ENCODE data around the gene CPLX3.
A peak's percentile ranks its signal among the peaks of the same experiment; 100 is the strongest.

The CPLX3 gene

DNA sequence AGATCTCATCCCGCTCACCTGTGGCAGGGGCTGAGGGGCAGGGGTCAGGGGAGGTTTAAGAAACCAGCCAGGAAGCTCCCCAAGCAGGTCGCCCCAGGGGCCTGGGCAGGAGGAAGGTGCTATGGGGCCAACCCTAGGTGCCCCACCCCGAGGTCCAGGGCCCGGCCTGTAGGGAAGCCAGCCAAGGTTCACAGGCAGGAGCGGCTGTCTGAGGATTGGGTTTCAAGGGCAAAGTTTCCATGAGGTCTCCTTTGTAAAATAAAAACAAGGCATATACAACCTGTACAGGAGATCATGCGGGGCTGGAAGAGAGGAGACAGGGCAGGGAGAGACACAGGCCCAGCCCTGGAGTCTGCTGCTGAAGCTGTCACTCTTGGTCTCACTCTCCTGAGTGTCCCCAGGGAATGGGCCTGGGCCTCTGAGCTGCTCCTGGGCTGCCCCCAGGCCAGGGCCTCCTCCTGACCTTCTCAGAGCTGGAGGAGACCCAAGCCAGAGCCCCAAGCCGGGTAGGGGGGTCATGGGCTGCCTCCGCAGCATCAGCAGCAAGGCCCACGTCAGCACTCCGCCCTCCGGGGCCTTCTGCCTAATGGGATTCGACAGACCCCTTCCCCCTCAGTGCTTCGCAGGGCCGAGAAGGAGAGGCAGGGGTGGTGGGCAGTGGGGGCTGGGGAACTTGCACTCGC, 5.5 kb downstream of the CPLX3 start:
- DNase-seq = no peak

DNA sequence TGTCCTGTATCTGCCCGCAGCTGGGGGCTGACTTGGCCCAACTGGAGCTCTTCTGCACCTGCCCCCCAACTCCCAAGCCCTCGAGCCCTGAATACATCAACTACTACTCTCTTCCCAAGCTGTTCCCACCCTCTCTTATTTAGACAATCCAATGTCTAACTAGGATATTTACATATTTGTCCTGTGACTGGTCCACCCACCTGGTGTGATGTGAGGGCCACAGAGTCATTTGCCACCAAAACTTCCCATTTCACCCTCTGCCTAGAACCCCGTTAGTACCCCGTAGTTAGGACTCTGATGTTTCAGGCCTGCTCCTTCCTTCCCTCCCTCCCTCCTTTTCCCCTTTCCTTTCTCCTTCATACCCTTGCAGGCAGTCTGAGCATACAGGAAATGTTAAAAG, 6.4 kb downstream of the CPLX3 start:
- DNase-seq = peak in 1 of 2 donors; percentile 32

- peak in 1 of 2 donors; percentile 43 for DNase-seq
Measured at GRCh38 chr15:74833376-74834107, 7.1 kb downstream of the CPLX3 start.

DNA sequence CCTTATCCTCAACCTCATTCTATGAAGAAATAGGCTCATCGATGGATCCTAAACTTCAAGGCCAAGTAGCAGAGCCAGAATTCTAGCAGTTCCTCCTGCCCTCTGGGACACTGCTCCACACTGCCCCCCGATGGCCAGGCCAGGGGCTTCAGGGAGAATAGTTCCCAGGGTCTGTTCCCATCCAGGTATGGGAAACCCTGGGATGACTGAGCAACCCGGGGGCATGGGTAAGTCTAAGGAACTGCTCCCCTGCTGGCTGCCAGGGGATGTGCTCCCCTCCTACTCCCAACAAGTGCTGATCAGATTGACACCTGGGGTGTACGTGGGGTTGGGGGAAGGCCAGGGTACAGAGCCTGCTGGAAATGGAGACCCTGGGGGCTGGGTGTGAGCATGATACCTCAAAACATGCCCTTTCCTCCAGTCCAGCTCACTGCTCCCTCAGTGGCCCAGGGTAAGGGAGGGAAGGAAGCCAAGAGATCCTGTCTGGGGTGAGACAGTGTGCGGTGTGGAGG, 8.9 kb downstream of the CPLX3 start:
- DNase-seq = peak; percentile 34 to 73

DNA sequence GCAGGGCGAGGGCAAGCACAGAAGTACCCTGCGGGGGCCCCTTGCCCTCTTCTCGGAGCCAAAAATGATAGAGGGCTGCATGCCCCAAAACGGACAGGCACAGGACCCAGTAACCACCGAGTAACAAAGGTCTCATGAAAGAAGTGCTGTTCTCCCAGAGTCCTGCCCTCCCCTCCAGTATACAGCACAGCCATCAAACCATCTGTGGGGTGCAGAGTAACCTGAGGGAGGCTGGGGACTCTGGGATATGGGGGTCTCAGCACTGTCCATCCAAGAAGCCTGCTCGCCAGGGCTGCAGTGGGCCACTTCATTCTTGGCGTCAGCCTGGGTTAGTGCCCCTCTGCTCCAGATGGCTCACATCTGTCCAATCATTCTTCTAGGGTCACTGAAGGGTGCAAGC, 10.4 kb downstream of the CPLX3 start:
- no peak for DNase-seq

GRCh38 chr15:74837482-74838136, 11.2 kb downstream of the CPLX3 start:
- no peak for DNase-seq

DNA sequence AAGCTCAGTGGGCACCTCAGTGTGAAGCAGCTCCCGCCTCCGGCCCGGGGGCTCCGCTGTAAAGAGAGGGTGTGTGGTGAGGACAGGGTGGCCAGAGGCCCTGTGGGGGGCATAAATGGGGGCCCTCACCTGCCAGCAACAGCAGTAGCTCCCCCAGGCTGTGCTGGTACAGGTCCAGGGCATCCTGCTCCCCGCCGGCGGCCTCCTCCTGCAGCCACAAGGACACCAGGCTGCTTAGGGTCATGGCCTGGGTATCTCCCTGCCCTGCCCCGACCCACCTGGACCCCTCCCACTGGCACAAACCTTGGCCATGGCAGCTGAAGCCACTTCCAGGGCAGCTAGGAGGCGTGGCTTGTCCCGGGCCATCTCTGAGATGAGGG, 11.7 kb downstream of the CPLX3 start:
- DNase-seq = no peak

DNA sequence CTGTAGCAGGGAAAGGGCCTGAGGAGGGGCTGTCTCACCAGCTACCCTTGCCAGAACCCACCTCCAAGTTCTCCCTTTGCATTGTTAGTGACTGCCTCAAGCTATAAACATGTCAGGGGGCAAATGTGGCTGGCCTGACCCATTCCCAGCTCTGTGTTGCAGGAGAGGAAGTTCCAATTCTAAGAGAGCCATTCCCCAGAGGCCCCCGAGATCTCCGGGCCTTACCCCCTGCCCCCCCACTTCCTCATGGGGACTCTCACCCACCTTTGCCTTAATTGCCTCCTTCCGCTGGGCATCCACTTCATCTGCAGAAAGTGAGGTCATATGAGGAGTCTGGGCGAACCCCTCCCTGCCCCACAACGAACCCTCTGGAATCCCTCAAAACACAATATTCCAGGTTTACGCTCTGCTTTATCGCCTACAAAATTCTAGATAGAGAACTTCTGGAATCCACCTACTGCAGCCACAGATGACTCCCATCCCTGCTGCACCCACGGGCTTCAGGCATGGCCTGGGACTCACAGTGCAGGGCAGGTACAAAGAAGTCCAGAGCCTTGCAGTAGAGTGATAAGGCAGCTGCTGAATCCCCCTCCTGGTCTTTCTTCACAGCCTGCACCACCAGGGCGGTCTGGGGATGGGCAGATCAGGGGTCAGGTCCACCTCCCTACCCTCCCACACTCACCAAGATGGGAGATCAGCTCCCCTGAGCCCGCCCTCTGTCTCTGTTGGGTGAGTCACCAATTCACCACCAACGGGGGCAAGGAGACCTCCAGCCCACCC, 12.5 kb downstream of the CPLX3 start:
- DNase-seq = no peak

DNA sequence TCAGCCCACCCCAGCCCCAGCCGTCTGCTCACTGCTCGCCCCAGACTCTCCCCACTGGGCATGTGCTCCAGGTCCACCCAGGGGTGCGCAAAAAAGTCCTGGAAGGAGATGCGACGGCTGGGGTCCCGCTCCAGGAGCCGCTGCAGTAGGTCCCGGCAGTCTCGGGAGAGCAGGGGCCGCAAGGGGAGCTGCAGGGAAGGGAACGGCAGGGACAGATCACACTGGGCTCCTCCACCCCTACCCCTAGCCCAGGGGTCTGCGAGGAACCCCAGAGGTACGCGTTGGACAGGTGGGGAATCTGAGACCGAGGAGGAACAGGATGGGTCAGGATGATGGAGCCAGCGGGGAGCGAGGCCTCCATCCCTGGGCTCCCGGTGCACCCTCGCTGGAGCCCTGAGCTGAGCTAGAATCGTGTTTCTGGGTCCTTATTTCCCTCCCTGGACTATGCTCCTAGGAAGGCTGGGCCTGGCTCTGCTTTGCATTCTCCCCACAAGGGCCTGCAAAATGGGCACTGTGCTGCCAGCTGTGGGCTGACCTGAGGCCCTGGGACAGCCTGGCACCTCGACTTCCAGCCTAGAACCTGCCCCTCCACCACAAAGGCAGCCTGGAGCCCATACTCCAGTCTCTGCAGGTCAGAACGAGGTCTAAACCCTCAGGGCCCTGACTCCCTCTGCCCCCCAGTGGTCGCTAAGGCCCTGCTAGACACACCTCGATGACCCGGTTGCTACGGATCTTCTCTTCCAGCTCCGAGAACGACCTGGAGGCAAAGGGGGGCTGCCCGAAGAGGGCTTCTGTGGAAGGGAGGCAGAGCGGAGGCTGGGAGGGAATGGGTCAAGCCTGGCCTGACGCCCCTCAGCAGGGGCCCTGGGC, 13.3 kb downstream of the CPLX3 start:
- no peak for DNase-seq

GRCh38 chr15:74840851-74841775, 14.7 kb downstream of the CPLX3 start:
- DNase-seq = no peak

- no peak for DNase-seq
Measured at GRCh38 chr15:74841891-74842373, 15.5 kb downstream of the CPLX3 start.

DNA sequence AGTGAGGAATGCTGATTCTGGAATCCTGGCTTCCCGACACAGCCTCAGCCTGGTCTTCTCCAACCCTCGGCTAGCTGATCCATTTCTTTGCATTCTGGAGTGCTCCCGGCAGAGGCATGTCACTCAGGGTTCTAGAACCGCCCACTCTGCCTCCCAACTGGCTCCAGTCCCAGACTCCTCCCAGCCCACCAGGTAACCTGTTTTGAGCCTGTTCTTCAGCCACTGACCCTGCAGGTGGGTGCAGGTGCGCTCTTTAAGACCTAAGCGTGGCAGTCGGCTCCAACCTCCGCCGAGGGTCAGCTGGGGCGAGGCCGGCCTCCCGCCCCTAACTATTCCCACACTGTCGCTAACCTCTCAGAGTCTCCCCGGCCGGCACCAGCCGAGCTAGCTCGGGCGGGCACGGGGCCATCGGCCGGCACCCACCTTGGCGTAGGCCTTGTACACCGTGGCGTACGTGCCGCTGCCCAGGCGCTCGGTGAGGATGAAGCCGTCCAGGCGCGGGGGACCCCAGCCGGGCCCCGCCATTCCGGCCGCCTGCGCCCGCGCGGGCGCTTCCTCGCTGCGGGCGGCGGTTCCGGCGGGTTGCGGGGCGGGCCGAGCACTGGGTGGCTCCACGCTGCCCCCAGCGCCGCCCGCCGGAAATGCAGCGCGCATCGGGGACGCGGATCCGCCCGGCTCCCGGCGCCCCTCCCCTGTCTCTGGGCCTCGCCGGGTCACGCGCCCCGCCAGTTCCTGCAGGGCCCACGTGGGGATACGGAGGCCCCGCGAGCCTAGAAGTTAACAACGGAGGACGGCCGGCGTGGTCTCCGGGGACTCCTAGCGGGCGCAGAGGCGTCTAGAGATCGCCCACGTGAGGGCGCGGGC, 16.4 kb downstream of the CPLX3 start, which contains the start of gene ULK3:
TSS of gene ULK3 (minus strand) at position 576 of the 864 bp plus-strand sequence. CDS start at position 525, 51 bp downstream.
- peak; percentile 81 to 94 for DNase-seq

- no peak for DNase-seq
Measured at GRCh38 chr15:74843445-74843828, 17.0 kb downstream of the CPLX3 start.

GRCh38 chr15:74843891-74844299, 17.5 kb downstream of the CPLX3 start:
- DNase-seq = no peak

DNA sequence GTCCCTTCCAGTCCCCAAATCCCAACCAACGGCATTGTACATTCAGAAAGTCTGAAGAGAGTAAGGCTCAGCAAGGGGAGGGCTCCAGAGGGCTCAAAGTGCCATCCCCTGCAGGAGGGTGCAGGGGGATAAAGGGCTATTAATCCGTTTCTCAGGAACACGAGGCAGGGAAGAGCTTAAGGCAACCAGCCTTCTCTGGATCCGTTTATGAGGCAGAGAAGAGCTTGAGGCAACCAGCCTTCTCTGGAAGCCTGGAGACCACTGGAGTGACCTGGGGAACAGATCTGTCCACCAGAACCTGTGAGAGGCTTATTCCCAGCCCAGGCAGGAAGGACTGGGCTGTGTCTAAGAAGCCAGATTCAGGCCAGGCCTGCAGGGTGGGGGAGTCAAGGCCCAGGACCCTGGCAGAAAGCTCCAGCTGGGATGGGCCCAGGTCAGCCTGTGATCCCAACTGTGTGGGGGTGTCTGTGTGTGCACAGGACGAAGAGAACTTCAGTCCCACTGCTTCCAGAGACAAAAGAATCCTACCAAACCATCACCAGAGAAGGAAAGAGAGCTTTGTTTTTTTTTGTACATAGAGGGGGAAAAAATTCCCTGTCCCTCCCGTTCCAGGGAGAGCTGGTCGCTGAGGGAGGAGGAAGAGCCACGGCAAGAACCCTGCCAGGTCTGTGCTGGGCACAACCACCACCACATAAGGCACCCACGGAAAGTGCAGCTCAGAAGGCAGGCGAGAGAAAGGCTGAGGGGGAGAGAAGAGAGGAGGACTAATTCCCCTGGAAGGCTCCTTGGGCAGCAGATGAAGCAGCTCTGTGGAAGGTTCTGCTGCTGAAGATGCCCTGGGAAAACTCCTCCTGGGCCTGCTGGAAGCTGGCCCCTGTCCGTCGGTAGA, 18.1 kb downstream of the CPLX3 start:
- DNase-seq = no peak

DNA sequence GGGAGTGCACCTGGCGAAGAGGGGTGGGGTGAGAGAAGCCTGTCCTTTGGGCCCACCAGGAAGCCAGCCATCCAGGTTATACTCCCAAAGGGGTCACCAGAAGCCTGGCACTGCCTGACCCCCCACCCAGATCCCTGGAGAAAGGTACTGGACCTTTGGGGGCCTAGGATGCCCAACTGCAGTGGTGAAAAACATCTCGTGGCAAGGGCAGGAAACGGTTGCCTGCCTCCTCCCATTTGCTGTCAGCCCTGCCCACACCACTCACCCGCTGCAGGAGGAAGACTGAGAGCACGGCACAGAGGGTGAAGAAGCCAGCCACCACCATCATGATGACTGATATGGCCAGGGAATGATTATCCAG, 18.8 kb downstream of the CPLX3 start:
- DNase-seq = no peak

GRCh38 chr15:74845581-74845980, 19.2 kb downstream of the CPLX3 start:
- DNase-seq = no peak

DNA sequence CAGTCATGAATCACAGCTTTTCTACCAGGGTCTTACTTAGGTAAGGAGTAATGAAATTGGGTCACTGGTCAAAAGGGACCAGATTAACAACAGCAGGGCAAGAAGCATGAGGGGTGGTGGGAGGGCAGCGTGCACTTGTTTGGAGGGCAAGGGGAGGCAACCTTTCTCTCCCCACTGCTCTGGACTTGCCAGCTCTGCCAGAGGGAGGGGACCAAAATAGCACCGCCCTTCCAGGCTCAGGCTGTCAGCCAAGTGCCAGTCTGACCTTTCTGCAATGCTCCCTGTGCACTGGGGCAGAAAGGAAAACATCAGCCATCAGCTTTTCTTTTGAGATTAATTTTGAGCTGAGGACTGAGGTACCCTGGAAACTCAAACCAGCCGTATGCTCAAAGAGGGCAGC, 21.0 kb downstream of the CPLX3 start:
- DNase-seq = no peak

- DNase-seq = no peak
Measured at GRCh38 chr15:74850393-74850792, 24.0 kb downstream of the CPLX3 start.
